HG03354 (cell line): ENCODE data around the gene KCTD5.

ENCODE experiments used
- ATAC-seq: cut with Tn5 transposase; IDR thresholded peaks from one replicate; pipeline ENCODE4 v1.9.1; 2021; ENCODE audit warnings: mild to moderate bottlenecking; ENCODE audit not compliant: unreplicated experiment, poor library complexity, severe bottlenecking

The KCTD5 gene

DNA sequence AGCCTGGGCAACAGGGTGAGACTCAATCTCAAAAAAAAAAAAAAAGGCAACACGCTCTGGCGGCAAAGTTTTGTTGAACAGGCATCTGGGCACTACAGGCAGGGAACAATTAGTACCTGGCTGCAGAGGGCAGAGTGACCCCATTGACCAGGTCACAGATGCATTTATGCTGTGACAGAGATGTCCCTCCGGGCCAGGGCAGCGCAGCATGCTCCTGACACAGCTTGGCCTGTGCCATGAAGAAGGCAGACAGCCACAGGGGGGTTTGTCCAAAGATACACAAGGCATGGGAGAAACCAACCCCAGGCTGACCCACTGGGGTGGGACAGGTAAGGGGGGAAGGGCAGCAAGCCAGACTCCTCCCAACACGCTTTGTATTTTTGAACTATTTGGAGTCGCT lies 62.4 kb downstream of the KCTD5 start:
- ATAC-seq: no peak

DNA sequence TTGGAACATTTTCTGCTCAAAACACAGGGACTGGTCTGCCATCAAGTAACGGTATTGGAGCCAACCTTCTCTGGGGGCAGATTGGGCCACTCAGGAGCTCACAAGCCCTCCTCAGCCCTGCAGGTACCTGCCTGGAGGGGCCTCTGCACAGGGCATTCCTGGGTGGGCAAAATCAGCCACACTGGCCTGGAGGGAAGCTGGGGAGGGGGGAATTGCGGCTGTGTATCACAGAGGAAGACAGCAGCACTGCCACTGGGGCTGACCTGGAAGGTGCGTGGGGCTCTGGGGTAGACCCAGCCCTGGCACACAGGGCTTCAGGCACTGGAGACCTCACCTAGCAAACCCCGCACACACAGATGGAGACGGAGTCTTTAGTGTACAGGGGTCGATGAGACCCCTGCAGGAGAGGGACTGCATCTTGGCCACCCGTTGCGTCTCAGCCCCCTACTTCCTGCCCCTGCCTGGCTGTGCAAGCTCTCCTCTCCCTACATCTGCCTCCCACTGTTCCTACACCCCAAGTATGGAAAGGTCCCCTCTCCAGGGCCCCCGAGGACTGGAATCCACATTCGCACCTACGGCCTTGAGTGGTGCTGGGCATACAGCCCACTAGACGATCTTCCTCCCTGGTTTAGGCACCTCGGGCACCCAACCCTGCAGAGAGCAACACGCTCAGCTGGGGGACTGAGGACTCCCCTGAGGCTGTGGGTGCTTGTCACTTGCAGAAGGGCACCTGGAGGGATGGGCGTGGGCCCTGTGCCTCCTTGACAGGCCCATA lies 63.0 kb downstream of the KCTD5 start:
- no peak for ATAC-seq

DNA sequence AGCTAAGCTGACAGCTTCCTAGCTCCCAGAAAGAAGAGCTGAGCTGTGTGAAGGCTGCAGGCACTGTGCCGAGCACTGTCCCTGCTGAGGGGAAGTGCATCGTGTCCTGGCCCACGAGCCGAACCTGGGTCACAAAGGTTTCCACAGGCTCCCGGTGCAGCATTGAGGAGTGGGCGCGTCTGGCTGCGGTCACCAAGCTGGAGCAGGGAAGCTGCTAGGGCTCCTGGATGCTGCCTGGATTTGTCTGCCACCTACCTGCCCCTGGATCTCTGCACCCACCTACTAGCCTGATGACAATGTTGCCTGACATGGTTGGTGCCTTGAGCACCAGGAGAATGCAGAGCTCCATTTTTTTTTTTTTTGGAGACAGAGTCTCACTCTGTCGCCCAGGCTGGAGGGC lies 63.6 kb downstream of the KCTD5 start:
- no peak for ATAC-seq

DNA sequence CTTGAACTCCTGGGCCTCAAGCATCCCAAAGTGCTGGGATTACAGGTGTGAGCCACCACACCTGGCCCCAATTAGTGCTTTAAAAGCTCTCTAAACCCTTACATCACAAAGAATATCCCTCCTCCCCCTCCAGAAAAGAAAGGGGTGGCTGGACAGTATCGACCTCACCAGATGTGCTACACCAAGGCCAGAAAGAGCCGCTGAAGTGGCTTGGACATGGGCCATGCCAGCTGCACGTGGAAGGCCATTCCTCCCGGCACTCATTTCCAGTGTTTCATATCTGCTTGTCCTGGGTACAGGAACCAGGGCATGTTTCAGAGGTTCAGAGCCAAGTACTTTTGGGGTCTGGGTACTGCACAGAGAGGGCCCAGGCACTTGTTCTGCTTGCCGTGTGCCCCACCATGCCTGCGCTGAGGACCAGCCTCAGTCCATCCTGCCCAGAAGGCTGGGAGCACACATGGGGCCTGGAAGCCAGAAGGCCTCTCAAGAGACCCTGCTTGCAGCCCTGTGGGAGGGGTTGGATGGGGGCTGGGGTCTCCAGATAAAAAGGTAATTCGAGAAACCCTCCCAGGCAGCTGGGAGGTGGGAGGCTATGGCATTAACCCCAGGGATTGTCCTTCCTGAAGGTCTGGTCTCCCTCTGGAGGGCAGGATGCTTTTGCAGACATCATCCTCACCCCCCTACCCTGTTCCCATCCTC lies 66.6 kb downstream of the KCTD5 start:
- ATAC-seq: no peak

DNA sequence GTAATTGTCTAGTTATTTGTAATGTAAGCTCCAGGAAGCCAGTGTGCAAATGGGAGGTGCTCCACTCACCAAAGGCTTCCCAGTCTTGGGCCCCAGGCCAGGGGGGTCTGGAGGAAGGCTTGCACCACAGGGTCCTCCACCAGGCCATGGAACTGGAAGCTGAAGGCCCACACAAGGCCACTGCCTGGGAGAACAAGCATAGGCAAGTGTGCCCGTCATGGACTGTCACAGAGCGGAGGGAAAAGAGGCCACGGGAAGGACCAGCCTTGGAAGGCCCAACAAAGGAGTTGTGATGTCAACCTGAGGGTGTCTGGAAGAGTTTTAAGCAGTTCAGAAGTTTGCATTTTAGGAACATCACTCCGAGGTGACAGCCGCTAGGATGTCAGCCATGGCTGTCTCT lies 67.2 kb downstream of the KCTD5 start:
- no peak for ATAC-seq

DNA sequence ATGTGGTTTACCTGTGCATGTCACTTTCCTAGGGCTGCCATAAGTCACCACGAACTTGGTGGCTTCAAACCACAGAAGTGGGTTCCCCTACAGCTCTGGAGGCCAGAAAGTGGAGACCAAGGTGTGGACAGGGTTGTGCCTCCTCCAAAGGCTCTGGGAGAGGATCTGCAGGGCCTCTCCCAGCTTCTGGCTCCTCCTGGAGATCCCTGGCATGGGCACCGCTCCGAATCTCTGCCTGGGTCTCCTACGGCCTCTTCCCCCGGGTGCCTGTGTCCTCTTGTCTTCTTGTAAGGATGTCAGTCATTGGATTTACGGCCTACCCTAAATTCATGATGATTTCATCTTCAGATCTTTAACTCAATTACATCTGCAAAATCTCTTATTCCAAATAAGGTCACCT lies 67.6 kb downstream of the KCTD5 start:
- no peak for ATAC-seq

DNA sequence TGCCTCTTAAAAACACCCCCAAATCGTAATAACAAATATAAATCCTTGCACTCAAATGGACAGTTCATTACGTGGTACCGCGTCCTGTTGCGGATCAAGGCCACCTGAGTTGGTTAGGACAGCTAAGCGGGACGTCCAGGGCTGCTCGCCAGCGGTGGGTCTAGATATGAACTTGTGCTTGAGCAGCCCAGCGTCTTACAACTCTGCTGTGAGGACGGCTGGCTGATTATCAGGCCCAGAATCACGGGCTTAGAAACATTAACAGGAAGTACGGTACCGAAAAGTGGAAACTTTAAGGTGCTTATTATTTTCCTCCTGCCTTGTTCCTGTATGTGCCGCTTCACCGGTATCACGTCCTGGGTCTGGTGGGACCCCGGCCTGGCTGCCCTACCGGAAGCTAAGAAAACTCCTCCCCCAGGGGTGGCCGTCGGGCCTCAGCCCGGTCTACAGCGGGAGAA lies 69.3 kb downstream of the KCTD5 start:
- no peak for ATAC-seq

DNA sequence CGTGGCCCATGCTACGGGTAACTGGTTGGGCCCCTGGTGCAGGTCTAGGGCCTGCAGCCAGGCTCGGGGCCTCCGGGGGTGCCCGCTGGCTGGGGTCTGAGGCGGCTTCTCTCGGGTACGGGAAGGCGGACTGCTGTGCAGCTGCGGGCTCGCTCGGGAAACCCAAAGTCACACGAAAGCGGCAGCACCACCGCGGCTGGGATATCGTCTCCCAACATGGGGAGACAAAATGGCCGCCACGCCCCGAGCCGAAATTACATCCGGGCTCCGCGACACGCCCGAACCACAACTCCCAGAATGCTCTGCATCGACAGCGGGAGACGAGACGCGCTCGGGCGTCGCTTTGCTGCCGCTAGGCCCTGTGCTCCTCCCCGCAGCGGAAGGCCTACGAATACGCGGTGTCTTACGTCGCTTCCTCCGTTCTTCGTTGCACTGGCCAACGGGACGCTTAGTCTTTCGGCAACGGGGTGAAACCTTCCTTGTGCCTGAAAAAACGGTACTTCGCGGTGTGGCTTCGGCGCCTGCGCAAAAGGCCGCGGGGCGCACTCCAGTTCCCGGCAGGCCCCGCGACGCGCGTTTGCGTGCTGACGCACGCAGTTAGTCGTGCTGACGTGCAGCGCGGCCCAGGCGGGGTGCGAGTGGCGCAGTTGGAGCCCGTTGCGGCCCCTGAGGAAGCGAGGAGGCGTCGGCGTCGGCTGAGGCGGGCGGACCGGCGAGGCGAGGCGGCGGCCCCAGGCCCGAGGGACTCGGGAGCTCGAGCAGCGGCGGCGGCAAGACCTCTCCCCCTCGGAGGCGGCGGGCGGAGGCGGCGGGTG lies 69.9 kb downstream of the KCTD5 start, which contains the start of gene SRRM2:
Gene SRRM2 (plus strand): TSS at position 604 of the 815 bp plus-strand sequence. CDS start 3,727 bp downstream, outside the sequence.
- peak; percentile 83 for ATAC-seq

DNA sequence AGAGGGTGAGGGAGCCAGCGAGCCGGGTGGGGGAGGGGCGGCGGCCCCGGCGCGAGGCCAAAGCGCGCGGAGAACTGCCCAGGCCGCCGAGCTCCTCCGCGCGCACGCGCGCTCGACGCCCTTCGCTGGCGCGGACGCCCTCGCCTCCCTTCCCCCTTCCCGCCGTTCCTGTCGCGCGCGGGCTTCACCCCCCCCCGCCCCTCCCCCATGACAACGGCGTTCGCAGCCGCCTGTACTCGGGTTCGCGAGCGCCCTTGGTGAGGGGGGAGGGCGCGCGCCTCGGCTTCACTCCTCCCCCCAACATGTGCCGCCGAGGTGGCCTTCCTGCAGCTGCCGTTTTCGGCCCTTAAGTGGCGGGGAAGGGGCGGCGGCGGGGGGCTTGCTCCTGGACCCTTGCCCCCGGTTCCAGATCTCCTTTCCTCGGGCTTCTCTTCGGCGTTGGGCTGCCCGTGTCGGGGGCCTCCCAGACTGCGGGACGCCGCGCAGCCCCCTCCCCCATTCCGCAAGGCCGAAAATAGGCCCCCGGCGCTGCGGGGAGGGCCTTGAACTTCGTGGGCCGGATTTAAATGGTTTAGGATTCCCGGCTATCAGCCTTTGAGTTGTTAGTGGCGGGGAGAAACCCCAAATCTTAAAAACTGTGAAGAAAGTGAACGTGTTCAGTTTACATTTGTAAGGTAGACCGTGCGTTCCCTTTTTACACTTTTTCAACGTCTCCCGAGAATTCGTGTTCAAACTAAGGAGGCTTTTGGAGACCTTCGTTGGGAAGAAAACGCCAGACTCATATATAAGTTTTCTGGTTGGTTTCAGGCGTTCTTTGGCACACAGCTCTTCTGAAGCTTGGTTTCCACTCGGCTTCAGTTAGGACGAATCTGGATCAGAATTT lies 70.8 kb downstream of the KCTD5 start:
- peak; percentile 43 for ATAC-seq

DNA sequence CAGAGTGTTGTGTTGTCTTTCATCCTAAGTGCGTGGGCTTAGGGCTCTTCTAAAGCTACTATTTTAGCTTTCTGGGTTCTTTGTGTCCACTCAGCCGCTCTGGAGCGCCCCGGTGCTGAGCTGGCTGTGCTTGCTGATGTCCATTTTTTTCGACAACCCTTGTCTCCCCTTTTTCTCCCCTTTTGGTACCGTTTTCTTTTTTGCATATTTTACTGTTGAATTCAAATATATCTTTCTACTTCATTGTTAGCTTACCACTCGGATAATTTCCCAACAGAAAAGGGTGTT lies 71.4 kb downstream of the KCTD5 start:
- no peak for ATAC-seq

DNA sequence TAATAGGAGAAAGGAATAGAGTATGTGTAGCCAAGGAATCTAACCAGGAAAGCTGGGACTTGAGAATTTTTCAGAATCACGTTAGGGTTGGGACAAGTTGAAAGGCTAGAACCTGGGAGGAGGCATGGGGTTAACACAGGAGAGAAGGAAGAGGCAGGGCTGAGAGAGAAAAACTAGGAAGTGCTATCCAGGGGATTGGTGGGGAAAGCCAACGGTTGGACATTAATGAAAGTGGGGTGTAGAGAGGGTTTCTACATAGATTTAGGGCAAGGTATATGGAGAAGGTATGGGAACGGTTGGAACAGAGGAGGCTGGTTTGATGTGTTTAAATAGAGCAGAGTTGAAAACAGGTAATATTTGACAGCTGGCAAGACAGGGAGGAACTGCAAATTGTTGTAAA lies 72.8 kb downstream of the KCTD5 start:
- no peak for ATAC-seq

DNA sequence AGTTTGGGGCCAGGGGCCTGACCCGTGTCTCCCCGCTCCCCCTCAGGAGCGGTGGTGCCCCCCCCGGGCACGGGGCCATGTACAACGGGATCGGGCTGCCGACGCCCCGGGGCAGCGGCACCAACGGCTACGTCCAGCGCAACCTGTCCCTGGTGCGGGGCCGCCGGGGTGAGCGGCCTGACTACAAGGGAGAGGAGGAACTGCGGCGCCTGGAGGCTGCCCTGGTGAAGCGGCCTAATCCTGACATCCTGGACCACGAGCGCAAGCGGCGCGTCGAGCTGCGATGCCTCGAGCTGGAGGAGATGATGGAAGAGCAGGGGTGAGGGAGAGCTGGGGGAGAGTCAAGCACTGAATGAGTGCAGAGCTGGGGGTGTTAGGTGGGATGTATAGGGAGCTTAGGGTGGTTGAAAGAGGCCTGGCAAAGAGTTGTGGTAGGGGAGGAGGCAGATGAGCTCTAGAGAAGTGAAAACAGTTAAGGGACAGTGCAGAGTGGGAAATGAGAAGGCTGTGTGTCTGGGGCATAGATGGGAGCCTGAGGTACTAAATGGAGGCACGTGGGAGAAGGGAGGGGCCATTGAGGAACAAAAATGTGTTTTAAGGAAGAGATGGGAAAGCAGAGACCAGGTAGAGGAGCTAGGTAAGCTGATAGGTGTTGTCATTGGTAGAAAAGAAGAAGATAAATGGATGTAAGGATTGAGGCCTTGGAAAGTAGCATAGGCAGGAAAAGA lies 74.1 kb downstream of the KCTD5 start:
- no peak for ATAC-seq

DNA sequence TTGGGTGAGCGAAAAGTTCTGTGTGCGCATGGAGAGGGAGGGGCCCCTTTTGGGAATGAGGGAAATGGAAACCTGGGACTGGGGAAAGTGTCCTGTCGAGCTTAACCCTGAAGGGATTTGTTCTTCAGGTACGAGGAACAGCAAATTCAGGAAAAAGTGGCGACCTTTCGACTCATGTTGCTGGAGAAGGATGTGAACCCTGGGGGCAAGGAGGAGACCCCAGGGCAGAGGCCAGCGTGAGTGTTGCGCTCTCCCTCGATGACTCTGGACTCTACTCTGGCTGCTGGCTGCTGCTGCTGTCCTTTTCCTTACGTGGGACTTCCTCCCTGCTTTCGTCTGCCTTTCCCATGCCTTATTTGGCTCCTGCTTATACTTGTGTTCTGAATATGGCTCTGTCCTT lies 75.0 kb downstream of the KCTD5 start:
- ATAC-seq: no peak
